OCI-LY1 (cell line): ENCODE results near the gene LRRC4.

Experiments
- H2AFZ ChIP-seq: fragments of 200-600 bp; sonication (generic), shearing (Covaris generic); 2 replicates; pipeline ENCODE4 v1.6.0; 2014; ENCODE audit warnings: antibody characterized with exemption, mild to moderate bottlenecking, low read length
- H3F3A ChIP-seq: fragments of 200-600 bp; sonication (generic), shearing (Covaris generic); 2 replicates; pipeline ENCODE4 v1.6.0; 2014; ENCODE audit warnings: mild to moderate bottlenecking, antibody characterized with exemption, low read length, moderate library complexity; ENCODE audit not compliant: insufficient read depth
- H3K27ac ChIP-seq: fragments of 200-600 bp; sonication (generic); 2 replicates; pipeline ENCODE4 v1.5.1; 2014; ENCODE audit warnings: low read length, mixed run types, mild to moderate bottlenecking, low read depth; ENCODE audit not compliant: poor library complexity, severe bottlenecking
- H3K27me3 ChIP-seq: fragments of 200-600 bp; sonication (generic); 2 replicates; pipeline ENCODE4 v1.6.0; 2014; ENCODE audit warnings: antibody characterized with exemption, mild to moderate bottlenecking, low read length, moderate library complexity; ENCODE audit not compliant: insufficient read depth
- H3K36me3 ChIP-seq: fragments of 200-600 bp; sonication (generic); 2 replicates; pipeline ENCODE4 v1.6.1; 2014; ENCODE audit warnings: mild to moderate bottlenecking, antibody characterized with exemption, low read length, moderate library complexity, mixed read lengths; ENCODE audit not compliant: insufficient read depth
- H3K4me1 ChIP-seq: fragments of 200-600 bp; sonication (generic); 2 replicates; pipeline ENCODE4 v1.5.1; 2014; ENCODE audit warnings: mild to moderate bottlenecking, low read length, moderate library complexity; ENCODE audit not compliant: insufficient read depth, severe bottlenecking
- H3K4me2 ChIP-seq: fragments of 200-600 bp; sonication (generic), shearing (Covaris generic); 2 replicates; pipeline ENCODE4 v1.6.1; 2014; ENCODE audit warnings: low read length
- H3K4me3 ChIP-seq: fragments of 200-600 bp; sonication (generic); 2 replicates; pipeline ENCODE4 v1.5.1; 2014; ENCODE audit warnings: low read length, low read depth, mild to moderate bottlenecking, mixed read lengths; ENCODE audit not compliant: poor library complexity, severe bottlenecking
- H3K79me2 ChIP-seq: fragments of 200-600 bp; shearing (Covaris generic); 2 replicates; pipeline ENCODE4 v1.6.1; 2016; ENCODE audit warnings: mixed run types, low read length, mixed read lengths; ENCODE audit not compliant: insufficient read depth
- H3K9ac ChIP-seq: fragments of 200-600 bp; sonication (generic), shearing (Covaris generic); 2 replicates; pipeline ENCODE4 v1.6.1; 2014; ENCODE audit warnings: mild to moderate bottlenecking, low read length, mixed read lengths
- H3K9me2 ChIP-seq: fragments of 200-600 bp; sonication (generic), shearing (Covaris generic); 2 replicates; pipeline ENCODE4 v1.6.1; 2014; ENCODE audit warnings: low read depth, mild to moderate bottlenecking, low read length, mixed read lengths
- H3K9me3 ChIP-seq: fragments of 200-600 bp; shearing (Covaris generic); 2 replicates; pipeline ENCODE4 v1.6.1; 2014; ENCODE audit warnings: low read length, mixed read lengths
- H4K20me1 ChIP-seq: fragments of 200-600 bp; sonication (generic), shearing (Covaris generic); 2 replicates; pipeline ENCODE4 v1.6.0; 2016; ENCODE audit warnings: mild to moderate bottlenecking, low read length; ENCODE audit not compliant: insufficient read depth
- CTCF ChIP-seq: fragments of 200-600 bp; sonication (generic), shearing (Covaris generic); IDR thresholded peaks from 2 replicates; pipeline ENCODE4 v1.5.1; 2017; ENCODE audit warnings: mild to moderate bottlenecking, antibody characterized with exemption, low read length, moderate library complexity, mixed read lengths
- EZH2 ChIP-seq: fragments of 200-600 bp; sonication (generic), shearing (Covaris generic); IDR thresholded peaks from 2 replicates; pipeline ENCODE4 v1.8.0; 2017; ENCODE audit warnings: borderline replicate concordance, mixed run types, mild to moderate bottlenecking, antibody characterized with exemption, low read length, moderate library complexity, mixed read lengths

LRRC4 gene

GRCh38 chr7:128000048-128000447 lies 31.2 kb downstream of the LRRC4 start:
- Histone ChIP-seq H3K79me2 (no peaks in the 10 kb centered on the region), H3K4me2 (no peak overlapping the region), H3K4me1 (peaks cover 42% of the 10 kb centered on the region), H4K20me1 (no peaks in the 10 kb centered on the region), H3K36me3 (peaks cover 38% of the 10 kb centered on the region; the same call in 1 of the 2 replicates), H3K27ac (no peak overlapping the region), H2AFZ (no peak overlapping the region), H3F3A (no peaks in the 10 kb centered on the region), H3K9ac (no peak overlapping the region), H3K27me3 (no peaks in the 10 kb centered on the region), H3K4me3 (no peak overlapping the region), H3K9me2 (no peaks in the 10 kb centered on the region), H3K9me3 (no peaks in the 10 kb centered on the region)
- TF ChIP-seq EZH2: no peak
- no peak for TF ChIP-seq CTCF

- Histone ChIP-seq H3K27me3 (no peaks in the 10 kb centered on the region), H3K4me1 (peaks cover 29% of the 10 kb centered on the region), H3K36me3 (peaks cover 46% of the 10 kb centered on the region; the same call in 1 of the 2 replicates), H4K20me1 (no peaks in the 10 kb centered on the region), H3K4me3 (no peak overlapping the region), H3K9me3 (no peaks in the 10 kb centered on the region), H3K27ac (no peak overlapping the region), H3K4me2 (no peak overlapping the region), H3K9me2 (no peaks in the 10 kb centered on the region), H3K79me2 (no peaks in the 10 kb centered on the region), H2AFZ (no peak overlapping the region), H3K9ac (no peak overlapping the region), H3F3A (no peaks in the 10 kb centered on the region)
- TF ChIP-seq EZH2: no peak
- TF ChIP-seq CTCF: no peak
These were observed 32.6 kb downstream of the LRRC4 start for GRCh38 chr7:127998671-127999070.

- Histone ChIP-seq H3K9ac (no peak overlapping the region), H3K27ac (no peak overlapping the region), H4K20me1 (no peaks in the 10 kb centered on the region), H3K9me2 (no peaks in the 10 kb centered on the region), H3K4me3 (no peak overlapping the region), H3K27me3 (no peaks in the 10 kb centered on the region), H3K79me2 (no peaks in the 10 kb centered on the region), H3K9me3 (no peaks in the 10 kb centered on the region), H3K4me2 (no peak overlapping the region), H3K36me3 (peaks cover 59% of the 10 kb centered on the region; the same call in 1 of the 2 replicates), H3K4me1 (peaks cover 16% of the 10 kb centered on the region), H2AFZ (no peak overlapping the region), H3F3A (no peaks in the 10 kb centered on the region)
- TF ChIP-seq EZH2 (no peak), CTCF (no peak)
These were observed 33.9 kb downstream of the LRRC4 start for GRCh38 chr7:127997226-127997922.
